Endodermal cell (in vitro differentiated cells): Measurements from ENCODE around the gene LMF1. TPM values are rescaled to one million over a fixed set of nuclear protein-coding genes. Genes with fewer than 3 reads are reported as not detected.

Source experiments
- DNase-seq: peaks from one replicate; pipeline ENCODE4 v3.0.0-alpha.2; 2017
- H3K27ac ChIP-seq: 2 replicates; pipeline ENCODE4 v1.5.1; 2013; ENCODE audit warnings: mild to moderate bottlenecking, low read depth, low read length, moderate library complexity
- H3K27me3 ChIP-seq: 2 replicates; pipeline ENCODE4 v1.6.1; 2013; ENCODE audit warnings: mild to moderate bottlenecking, low read length, moderate library complexity; ENCODE audit not compliant: insufficient read depth, control insufficient read depth, poor library complexity, severe bottlenecking
- H3K36me3 ChIP-seq: 2 replicates; pipeline ENCODE4 v1.7.0; 2013; ENCODE audit warnings: mild to moderate bottlenecking, low read length, moderate library complexity; ENCODE audit not compliant: control insufficient read depth, insufficient read depth
- H3K4me1 ChIP-seq: one replicate; pipeline ENCODE4 v1.7.0; 2013; ENCODE audit warnings: low read length; ENCODE audit not compliant: control insufficient read depth, insufficient read depth
- H3K4me3 ChIP-seq: 2 replicates; pipeline ENCODE4 v1.5.1; 2013; ENCODE audit warnings: mild to moderate bottlenecking, low read length, moderate library complexity
- H3K9ac ChIP-seq: 2 replicates; pipeline ENCODE4 v1.6.1; 2013; ENCODE audit warnings: mild to moderate bottlenecking, low read length, moderate library complexity; ENCODE audit not compliant: poor library complexity, severe bottlenecking; ENCODE audit errors: extremely low read depth
- H3K9me3 ChIP-seq: 2 replicates; pipeline ENCODE4 v1.6.1; 2013; ENCODE audit warnings: mild to moderate bottlenecking, low read length, moderate library complexity; ENCODE audit not compliant: control insufficient read depth
- H3K27ac Mint-ChIP-seq: 2 replicates; pipeline ENCODE4 v1.8.0; 2020; ENCODE audit warnings: mixed read lengths
- H3K27me3 Mint-ChIP-seq: 2 replicates; pipeline ENCODE4 v1.8.0; 2021; ENCODE audit warnings: mild to moderate bottlenecking, mixed read lengths; ENCODE audit not compliant: insufficient read depth
- H3K36me3 Mint-ChIP-seq: 2 replicates; pipeline ENCODE4 v1.8.0; 2020; ENCODE audit warnings: low read depth, mixed read lengths
- H3K4me1 Mint-ChIP-seq: 2 replicates; pipeline ENCODE4 v1.8.0; 2020; ENCODE audit warnings: mixed read lengths
- H3K4me3 Mint-ChIP-seq: 2 replicates; pipeline ENCODE4 v1.8.0; 2020; ENCODE audit warnings: mild to moderate bottlenecking, moderate library complexity, mixed read lengths
- H3K9me3 Mint-ChIP-seq: 2 replicates; pipeline ENCODE4 v1.8.0; 2020; ENCODE audit warnings: mild to moderate bottlenecking, mixed read lengths
- CTCF ChIP-seq: fragments of 200-600 bp; sonication (generic); conservative IDR thresholded peaks from 2 replicates; pipeline ENCODE4 v1.5.0; 2021; ENCODE audit warnings: antibody characterized with exemption, mild to moderate bottlenecking
- WGBS, 2 experiments: methylation state at CpG; one replicate each; pipeline versions ENCODE4 v1.1.5 to v1.1.7; 2013; ENCODE audit warnings: missing lambda C conversion rate in 2 of 2, mixed read lengths in 1 of 2; ENCODE audit not compliant: insufficient coverage in 1 of 2, insufficient read length in 1 of 2; 5-methylcytosine and 5-hydroxymethylcytosine counted together
- total RNA-seq, 2 donors: library from RNA; stranded (reverse); fragmentation: NEBNext Ultra II Directional in 1 of 2; extraction: Animal tissue kit (Norgen Biotek cat#: 25700) in 1 of 2; gene quantifications; 2 replicates in 1 of 2; 3 replicates in 1 of 2; pipeline ENCODE4 v1.2.1, GENCODE V29; 2021

The LMF1 gene
- total RNA-seq, 2 donors from 2014 or later = 13.7 to 15.1 TPM

GRCh38 chr16:984121-984694, 13.4 kb upstream of the LMF1 start:
- DNase-seq = no peak
- H3K36me3 Mint-ChIP-seq = no peaks in the 10 kb centered on the region
- no peak overlapping the region for H3K27ac Mint-ChIP-seq
- Histone ChIP-seq H3K4me3 (no peak overlapping the region), H3K36me3 (no peaks in the 10 kb centered on the region), H3K27ac (no peak overlapping the region), H3K4me1 (no peaks in the 10 kb centered on the region), H3K9me3 (no peaks in the 10 kb centered on the region), H3K9ac (no peak overlapping the region), H3K27me3 (peaks cover 46% of the 10 kb centered on the region)
- no peaks in the 10 kb centered on the region for H3K9me3 Mint-ChIP-seq
- H3K4me3 Mint-ChIP-seq = no peak overlapping the region
- 90 to 91% methylated on average over 22 of the region's 22 CpGs for WGBS, 2 experiments
- H3K4me1 Mint-ChIP-seq = no peaks in the 10 kb centered on the region
- H3K27me3 Mint-ChIP-seq = peaks cover 26% of the 10 kb centered on the region
- no peak for TF ChIP-seq CTCF

- Histone ChIP-seq H3K9me3 (no peaks in the 10 kb centered on the region), H3K36me3 (no peaks in the 10 kb centered on the region), H3K4me1 (no peaks in the 10 kb centered on the region), H3K9ac (no peak overlapping the region), H3K4me3 (no peak overlapping the region), H3K27me3 (peaks cover 54% of the 10 kb centered on the region), H3K27ac (no peak overlapping the region)
- TF ChIP-seq CTCF = no peak
- no peaks in the 10 kb centered on the region for H3K4me1 Mint-ChIP-seq
- no peak for DNase-seq
- WGBS, 2 experiments = 65 to 74% methylated on average over 28 to 59 of the region's 59 CpGs
- no peaks in the 10 kb centered on the region for H3K9me3 Mint-ChIP-seq
- H3K4me3 Mint-ChIP-seq = peak overlapping the region; percentile 45
- H3K27ac Mint-ChIP-seq = no peak overlapping the region
- H3K36me3 Mint-ChIP-seq = no peaks in the 10 kb centered on the region
- peaks cover 34% of the 10 kb centered on the region for H3K27me3 Mint-ChIP-seq
These were observed 12.6 kb upstream of the LMF1 start for GRCh38 chr16:983044-984030.

GRCh38 chr16:982145-983043, 11.6 kb upstream of the LMF1 start:
- Histone ChIP-seq H3K27ac (no peak overlapping the region), H3K4me3 (no peak overlapping the region), H3K9ac (no peak overlapping the region), H3K9me3 (no peaks in the 10 kb centered on the region), H3K27me3 (peaks cover 59% of the 10 kb centered on the region), H3K4me1 (no peaks in the 10 kb centered on the region), H3K36me3 (no peaks in the 10 kb centered on the region)
- WGBS, 2 experiments = 14 to 18% methylated on average over 33 to 76 of the region's 76 CpGs
- no peaks in the 10 kb centered on the region for H3K9me3 Mint-ChIP-seq
- no peaks in the 10 kb centered on the region for H3K36me3 Mint-ChIP-seq
- peaks cover 37% of the 10 kb centered on the region for H3K27me3 Mint-ChIP-seq
- H3K4me1 Mint-ChIP-seq = no peaks in the 10 kb centered on the region
- no peak for TF ChIP-seq CTCF
- peak; percentile 75 for DNase-seq
- H3K4me3 Mint-ChIP-seq = peak overlapping the region; percentile 45
- no peak overlapping the region for H3K27ac Mint-ChIP-seq
